ENCODE measurements around the gene EPB41L5.
"Not testable (repeated sequence)": the region's sequence is repeated elsewhere in the genome, so short reads cannot be mapped to it uniquely, and the experiment has no call there.

The EPB41L5 gene

DNA sequence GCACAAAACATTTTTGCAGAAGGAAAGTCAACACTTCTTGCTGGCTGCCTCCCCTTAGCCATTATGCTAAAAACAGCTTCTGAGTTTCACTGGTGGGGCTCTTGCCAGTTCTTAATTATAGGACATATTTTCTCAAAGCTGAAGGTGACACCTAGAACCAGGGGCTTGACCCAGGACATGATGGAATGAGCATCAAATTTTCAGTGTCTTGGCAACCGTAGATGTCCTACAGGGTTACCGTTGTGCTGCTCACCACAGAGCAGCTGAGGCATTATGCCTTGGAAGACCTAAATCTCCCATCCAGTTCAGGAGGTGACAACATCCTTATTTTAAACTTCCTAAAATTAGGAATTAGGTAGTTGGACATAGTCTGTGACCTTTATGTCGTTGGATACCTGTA lies 163.6 kb downstream of the EPB41L5 start:
- no peaks in the 10 kb centered on the region for H3K4me1 ChIP-seq (ENCODE audit: insufficient read depth, low read length)
- no peaks in the 10 kb centered on the region for H3K9me3 ChIP-seq (ENCODE audit: low read length)
- H3K36me3 ChIP-seq (ENCODE audit: insufficient read depth, low read length), result peaks cover 11% of the 10 kb centered on the region
- H2AFZ ChIP-seq (ENCODE audit: low read depth, low read length), result no peak overlapping the region
- H3K4me3 ChIP-seq (ENCODE audit: low read length), result no peak overlapping the region
- no peaks in the 10 kb centered on the region for H3K27me3 ChIP-seq (ENCODE audit: insufficient read depth, low read length)

DNA sequence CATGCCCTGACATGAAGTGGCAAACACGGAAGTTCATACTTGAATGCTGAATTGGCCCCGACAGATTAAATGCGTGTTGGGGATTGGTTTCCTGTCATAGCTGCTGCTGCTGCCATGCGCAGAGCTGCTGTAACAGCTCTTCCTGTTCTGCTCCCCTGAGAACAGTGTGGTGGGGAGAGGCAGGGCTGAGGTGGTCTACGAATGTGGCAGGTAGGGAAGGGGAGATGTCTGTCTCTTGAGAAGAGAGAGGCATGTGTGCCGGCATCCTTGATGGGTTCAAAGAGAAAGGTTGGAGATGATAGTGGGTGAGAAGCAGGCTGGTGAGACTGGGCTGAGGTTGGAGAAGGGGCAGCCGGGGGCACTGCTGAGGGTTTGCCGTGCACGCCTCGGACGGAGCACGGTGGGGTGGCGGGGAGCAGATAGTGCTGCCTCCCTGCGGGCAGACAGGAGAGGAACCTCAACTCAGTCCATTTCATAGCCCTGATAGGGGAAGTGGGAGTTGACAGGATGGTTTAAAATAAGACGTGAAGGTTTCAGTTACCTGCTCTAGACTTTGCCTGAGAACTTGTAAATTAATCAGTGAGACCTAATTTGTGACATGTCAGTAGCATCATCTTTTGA lies 164.2 kb downstream of the EPB41L5 start:
- no peak overlapping the region for H3K4me3 ChIP-seq (ENCODE audit: low read length)
- H3K36me3 ChIP-seq (ENCODE audit: insufficient read depth, low read length), result peaks cover 11% of the 10 kb centered on the region
- H3K9me3 ChIP-seq (ENCODE audit: low read length), result no peaks in the 10 kb centered on the region
- no peaks in the 10 kb centered on the region for H3K4me1 ChIP-seq (ENCODE audit: insufficient read depth, low read length)
- H3K27me3 ChIP-seq (ENCODE audit: insufficient read depth, low read length), result no peaks in the 10 kb centered on the region
- no peak overlapping the region for H2AFZ ChIP-seq (ENCODE audit: low read depth, low read length)

DNA sequence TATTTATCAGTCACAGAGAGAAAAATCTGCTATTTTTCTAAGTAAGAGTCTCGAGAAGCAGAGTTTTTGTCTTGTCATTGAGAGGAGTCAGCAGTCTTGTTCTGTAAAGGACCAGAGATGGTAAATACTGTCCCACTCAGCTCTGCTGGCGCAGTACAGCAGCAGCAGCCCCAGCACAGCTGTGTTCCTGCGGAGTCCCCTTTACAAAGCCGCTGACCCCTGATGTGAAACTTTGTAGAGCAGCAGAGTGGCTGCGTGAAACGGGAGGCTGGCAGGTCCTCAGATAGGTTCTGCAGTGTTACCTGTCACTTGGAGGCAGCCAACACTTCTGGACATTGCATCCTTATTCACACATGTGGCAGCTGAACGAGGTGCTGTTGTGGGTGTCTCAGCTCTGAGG lies 165.1 kb downstream of the EPB41L5 start:
- no peaks in the 10 kb centered on the region for H3K4me1 ChIP-seq (ENCODE audit: insufficient read depth, low read length)
- peaks cover 11% of the 10 kb centered on the region for H3K36me3 ChIP-seq (ENCODE audit: insufficient read depth, low read length)
- no peak overlapping the region for H2AFZ ChIP-seq (ENCODE audit: low read depth, low read length)
- H3K4me3 ChIP-seq (ENCODE audit: low read length), result no peak overlapping the region
- H3K27me3 ChIP-seq (ENCODE audit: insufficient read depth, low read length), result no peaks in the 10 kb centered on the region
- no peaks in the 10 kb centered on the region for H3K9me3 ChIP-seq (ENCODE audit: low read length)

DNA sequence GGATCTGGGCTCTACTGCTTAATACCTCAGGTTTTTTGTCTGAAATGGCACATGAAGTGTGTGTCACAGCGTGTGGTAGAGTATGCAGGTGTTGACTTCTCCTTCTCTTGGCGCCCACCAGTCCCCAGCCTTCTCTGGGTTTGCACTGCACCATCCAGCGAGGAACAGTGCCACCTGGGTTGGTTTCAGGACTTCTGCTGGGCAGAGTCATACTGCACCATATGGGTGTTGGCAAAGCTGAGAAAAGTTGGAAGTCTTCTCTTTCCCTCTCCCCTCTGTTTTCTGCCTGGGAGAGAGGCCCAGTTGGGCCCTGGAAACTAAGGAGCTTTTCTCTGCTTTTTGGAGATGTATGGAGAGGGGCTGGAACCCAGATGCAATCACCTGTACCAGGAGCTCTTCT lies 166.5 kb downstream of the EPB41L5 start:
- peaks cover 11% of the 10 kb centered on the region for H3K36me3 ChIP-seq (ENCODE audit: insufficient read depth, low read length)
- H2AFZ ChIP-seq (ENCODE audit: low read depth, low read length), result no peak overlapping the region
- no peaks in the 10 kb centered on the region for H3K4me1 ChIP-seq (ENCODE audit: insufficient read depth, low read length)
- no peak overlapping the region for H3K4me3 ChIP-seq (ENCODE audit: low read length)
- H3K27me3 ChIP-seq (ENCODE audit: insufficient read depth, low read length), result no peaks in the 10 kb centered on the region
- no peaks in the 10 kb centered on the region for H3K9me3 ChIP-seq (ENCODE audit: low read length)

- H3K4me1 ChIP-seq (ENCODE audit: insufficient read depth, low read length), result no peaks in the 10 kb centered on the region
- no peaks in the 10 kb centered on the region for H3K9me3 ChIP-seq (ENCODE audit: low read length)
- no peaks in the 10 kb centered on the region for H3K27me3 ChIP-seq (ENCODE audit: insufficient read depth, low read length)
- H3K36me3 ChIP-seq (ENCODE audit: insufficient read depth, low read length), result peaks cover 11% of the 10 kb centered on the region
- H3K4me3 ChIP-seq (ENCODE audit: low read length), result no peak overlapping the region
- H2AFZ ChIP-seq (ENCODE audit: low read depth, low read length), result no peak overlapping the region
Measured at GRCh38 chr2:120180066-120180465, 167.2 kb downstream of the EPB41L5 start.

DNA sequence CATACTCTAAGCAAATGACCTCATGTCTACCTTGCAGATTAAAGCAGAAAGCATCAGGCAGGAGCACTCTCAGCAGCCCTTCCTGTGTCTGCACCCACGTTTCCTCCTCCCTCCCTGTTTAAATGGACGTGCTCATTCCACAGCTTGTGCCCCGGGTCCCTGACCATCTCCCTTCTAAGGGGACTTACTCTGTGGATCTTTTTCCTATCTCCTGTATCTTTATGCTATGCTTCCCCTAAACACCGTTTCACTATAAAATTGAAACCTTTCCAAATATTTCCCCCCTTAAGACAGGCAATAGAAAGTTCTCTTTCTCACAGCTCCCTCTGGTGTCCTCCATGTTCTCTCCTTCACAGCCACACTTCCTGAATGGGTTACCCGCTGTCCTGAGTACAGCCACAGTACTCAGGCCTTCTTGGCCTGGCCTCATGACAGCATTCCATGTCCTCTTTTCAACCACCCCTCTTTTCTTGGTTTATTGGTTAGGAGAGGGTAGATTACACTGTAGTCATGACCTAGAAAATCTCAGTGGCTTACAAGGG lies 169.2 kb downstream of the EPB41L5 start:
- Histone ChIP-seq H3K9me3 (ENCODE audit: low read length) (no peaks in the 10 kb centered on the region), H3K4me1 (ENCODE audit: insufficient read depth, low read length) (no peaks in the 10 kb centered on the region), H3K36me3 (ENCODE audit: insufficient read depth, low read length) (peaks cover 5% of the 10 kb centered on the region), H3K27me3 (ENCODE audit: insufficient read depth, low read length) (no peaks in the 10 kb centered on the region), H2AFZ (ENCODE audit: low read depth, low read length) (no peak overlapping the region), H3K4me3 (ENCODE audit: low read length) (no peak overlapping the region)

DNA sequence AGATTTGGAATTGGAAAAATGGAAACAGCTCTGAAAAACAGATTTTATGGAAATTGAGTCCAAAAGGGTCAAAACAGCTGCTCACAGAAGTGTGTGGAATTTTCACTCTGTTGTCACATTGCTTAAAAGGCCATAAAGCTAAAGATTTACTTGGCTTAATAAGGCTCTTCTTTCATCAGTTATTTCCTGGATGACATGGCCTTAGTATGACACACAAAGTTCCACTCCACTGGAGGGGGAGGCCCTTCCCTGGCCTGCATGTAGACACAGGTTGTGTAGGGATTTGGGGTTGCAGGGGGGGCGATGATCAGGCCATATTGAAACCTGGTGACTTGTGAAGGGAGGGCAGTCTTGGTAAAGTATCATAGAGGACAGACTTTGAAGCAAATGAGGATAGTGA lies 176.3 kb downstream of the EPB41L5 start:
- H3K4me3 ChIP-seq (ENCODE audit: low read length), result no peak overlapping the region

DNA sequence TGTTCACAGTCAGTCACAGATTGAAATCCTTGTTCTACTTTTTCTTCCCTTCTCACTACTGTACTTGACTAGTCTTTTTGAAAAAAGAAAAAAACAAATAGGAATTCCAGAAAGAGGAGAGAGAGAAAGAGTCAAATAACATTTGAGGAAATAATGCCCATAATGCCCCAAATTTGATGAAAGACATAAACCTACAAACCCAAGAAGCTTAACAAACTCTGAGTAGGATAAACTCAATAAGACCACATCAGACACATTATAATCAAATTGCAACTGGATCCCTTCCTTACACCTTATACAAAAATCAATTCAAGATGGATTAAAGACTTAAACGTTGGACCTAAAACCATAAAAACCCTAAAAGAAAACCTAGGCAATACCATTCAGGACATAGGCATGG lies 179.4 kb downstream of the EPB41L5 start:
- Histone ChIP-seq H3K36me3 (ENCODE audit: insufficient read depth, low read length) (no peaks in the 10 kb centered on the region), H2AFZ (ENCODE audit: low read depth, low read length) (no peak overlapping the region), H3K27me3 (ENCODE audit: insufficient read depth, low read length) (no peaks in the 10 kb centered on the region), H3K4me3 (ENCODE audit: low read length) (no peak overlapping the region), H3K4me1 (ENCODE audit: insufficient read depth, low read length) (no peaks in the 10 kb centered on the region), H3K9me3 (ENCODE audit: low read length) (no peaks in the 10 kb centered on the region)

More for the DNA sequence above, 176.3 kb downstream of the EPB41L5 start:
- no peaks in the 10 kb centered on the region for H3K9me3 ChIP-seq (ENCODE audit: low read length)
- H2AFZ ChIP-seq (ENCODE audit: low read depth, low read length), result no peak overlapping the region
- H3K36me3 ChIP-seq (ENCODE audit: insufficient read depth, low read length), result no peaks in the 10 kb centered on the region
- H3K4me1 ChIP-seq (ENCODE audit: insufficient read depth, low read length), result no peaks in the 10 kb centered on the region
- H3K27me3 ChIP-seq (ENCODE audit: insufficient read depth, low read length), result no peaks in the 10 kb centered on the region

- H2AFZ ChIP-seq (ENCODE audit: low read depth, low read length), result no peak overlapping the region
- no peaks in the 10 kb centered on the region for H3K4me1 ChIP-seq (ENCODE audit: insufficient read depth, low read length)
- no peaks in the 10 kb centered on the region for H3K27me3 ChIP-seq (ENCODE audit: insufficient read depth, low read length)
- H3K9me3 ChIP-seq (ENCODE audit: low read length), result no peaks in the 10 kb centered on the region
- H3K36me3 ChIP-seq (ENCODE audit: insufficient read depth, low read length), result no peaks in the 10 kb centered on the region
- H3K4me3 ChIP-seq (ENCODE audit: low read length), result no peak overlapping the region
Measured at GRCh38 chr2:120195553-120195952, 182.7 kb downstream of the EPB41L5 start.

- not testable (repeated sequence) for H3K9me3 ChIP-seq (ENCODE audit: low read length); H3K36me3 ChIP-seq (ENCODE audit: insufficient read depth, low read length); H3K27me3 ChIP-seq (ENCODE audit: insufficient read depth, low read length); H3K4me1 ChIP-seq (ENCODE audit: insufficient read depth, low read length); H3K4me3 ChIP-seq (ENCODE audit: low read length); H2AFZ ChIP-seq (ENCODE audit: low read depth, low read length)
Measured at GRCh38 chr2:120199817-120200459, 187.1 kb downstream of the EPB41L5 start.

GRCh38 chr2:120203251-120204021 lies 190.6 kb downstream of the EPB41L5 start:
- no peak overlapping the region for H2AFZ ChIP-seq (ENCODE audit: low read depth, low read length)
- H3K27me3 ChIP-seq (ENCODE audit: insufficient read depth, low read length), result no peaks in the 10 kb centered on the region
- H3K36me3 ChIP-seq (ENCODE audit: insufficient read depth, low read length), result no peaks in the 10 kb centered on the region
- H3K9me3 ChIP-seq (ENCODE audit: low read length), result no peaks in the 10 kb centered on the region
- H3K4me1 ChIP-seq (ENCODE audit: insufficient read depth, low read length), result no peaks in the 10 kb centered on the region
- no peak overlapping the region for H3K4me3 ChIP-seq (ENCODE audit: low read length)

- no peaks in the 10 kb centered on the region for H3K4me1 ChIP-seq (ENCODE audit: insufficient read depth, low read length)
- no peaks in the 10 kb centered on the region for H3K9me3 ChIP-seq (ENCODE audit: low read length)
- no peaks in the 10 kb centered on the region for H3K36me3 ChIP-seq (ENCODE audit: insufficient read depth, low read length)
- H3K4me3 ChIP-seq (ENCODE audit: low read length), result no peak overlapping the region
- H3K27me3 ChIP-seq (ENCODE audit: insufficient read depth, low read length), result no peaks in the 10 kb centered on the region
- no peak overlapping the region for H2AFZ ChIP-seq (ENCODE audit: low read depth, low read length)
Measured at GRCh38 chr2:120204022-120204405, 191.1 kb downstream of the EPB41L5 start.

- no peak overlapping the region for H2AFZ ChIP-seq (ENCODE audit: low read depth, low read length)
- no peak overlapping the region for H3K4me3 ChIP-seq (ENCODE audit: low read length)
- no peaks in the 10 kb centered on the region for H3K4me1 ChIP-seq (ENCODE audit: insufficient read depth, low read length)
- no peaks in the 10 kb centered on the region for H3K27me3 ChIP-seq (ENCODE audit: insufficient read depth, low read length)
- no peaks in the 10 kb centered on the region for H3K9me3 ChIP-seq (ENCODE audit: low read length)
- H3K36me3 ChIP-seq (ENCODE audit: insufficient read depth, low read length), result no peaks in the 10 kb centered on the region
Measured at GRCh38 chr2:120204417-120204816, 191.5 kb downstream of the EPB41L5 start.
